ENCODE measurements around the gene KIF20B. TPM values are rescaled to one million over a fixed set of nuclear protein-coding genes. Genes with fewer than 3 reads are reported as not detected.

The KIF20B gene
- total RNA-seq, 1 experiment from 2014 or later, result 34.5 TPM

DNA sequence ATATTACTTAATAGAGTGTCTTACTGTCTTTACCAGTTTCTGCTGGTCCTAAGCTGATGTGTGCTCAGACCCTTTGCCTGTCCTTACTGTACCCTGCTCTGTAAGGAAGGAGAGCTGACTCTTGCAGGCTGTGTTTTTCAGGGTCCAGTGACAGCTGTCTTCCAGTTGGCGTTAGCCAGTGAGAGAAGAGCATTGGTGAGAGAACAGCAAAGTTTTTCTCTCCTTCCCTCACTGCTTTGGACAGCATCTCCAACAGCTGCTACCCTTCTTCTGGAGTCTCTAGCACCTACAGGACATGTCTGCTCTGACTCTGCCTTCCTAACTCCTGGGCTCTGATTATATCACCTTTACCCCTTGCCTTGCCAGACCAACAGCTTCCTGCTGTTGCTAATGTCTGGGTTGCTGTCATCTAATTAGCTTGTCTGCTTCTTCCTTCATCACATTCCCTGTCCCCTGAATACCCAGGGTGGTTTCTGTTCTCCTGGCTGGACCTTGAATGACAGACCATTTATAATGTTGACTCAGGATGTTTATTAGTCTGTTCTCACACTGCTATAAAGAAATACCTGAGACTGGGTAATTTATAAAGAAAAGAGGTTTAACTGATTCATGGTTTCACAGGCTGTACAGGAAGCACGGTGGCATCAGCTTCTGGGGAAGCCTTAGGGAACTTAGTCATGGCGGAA lies 32.9 kb upstream of the KIF20B start:
- H3K9me3 ChIP-seq (ENCODE audit: insufficient read depth, low read depth), result no peaks in the 10 kb centered on the region
- TF ChIP-seq, protein P1, sequence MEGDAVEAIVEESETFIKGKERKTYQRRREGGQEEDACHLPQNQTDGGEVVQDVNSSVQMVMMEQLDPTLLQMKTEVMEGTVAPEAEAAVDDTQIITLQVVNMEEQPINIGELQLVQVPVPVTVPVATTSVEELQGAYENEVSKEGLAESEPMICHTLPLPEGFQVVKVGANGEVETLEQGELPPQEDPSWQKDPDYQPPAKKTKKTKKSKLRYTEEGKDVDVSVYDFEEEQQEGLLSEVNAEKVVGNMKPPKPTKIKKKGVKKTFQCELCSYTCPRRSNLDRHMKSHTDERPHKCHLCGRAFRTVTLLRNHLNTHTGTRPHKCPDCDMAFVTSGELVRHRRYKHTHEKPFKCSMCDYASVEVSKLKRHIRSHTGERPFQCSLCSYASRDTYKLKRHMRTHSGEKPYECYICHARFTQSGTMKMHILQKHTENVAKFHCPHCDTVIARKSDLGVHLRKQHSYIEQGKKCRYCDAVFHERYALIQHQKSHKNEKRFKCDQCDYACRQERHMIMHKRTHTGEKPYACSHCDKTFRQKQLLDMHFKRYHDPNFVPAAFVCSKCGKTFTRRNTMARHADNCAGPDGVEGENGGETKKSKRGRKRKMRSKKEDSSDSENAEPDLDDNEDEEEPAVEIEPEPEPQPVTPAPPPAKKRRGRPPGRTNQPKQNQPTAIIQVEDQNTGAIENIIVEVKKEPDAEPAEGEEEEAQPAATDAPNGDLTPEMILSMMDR (conservative IDR thresholded peaks at IDR 0.05), result no peak
- no peak for TF ChIP-seq EZH2 (IDR thresholded peaks at IDR 0.05; ENCODE audit: low read depth)
- no peak overlapping the region for H3K27ac ChIP-seq
- POLR2A ChIA-PET (ENCODE audit: unreplicated experiment), result no interaction called here
- H3K4me2 ChIP-seq, result no peak overlapping the region
- H3F3A ChIP-seq (ENCODE audit: insufficient read depth, low read depth), result no peaks in the 10 kb centered on the region
- H3K79me2 ChIP-seq (ENCODE audit: low read depth), result no peaks in the 10 kb centered on the region
- no peak overlapping the region for H3K4me3 ChIP-seq
- H2AFZ ChIP-seq, result no peak overlapping the region
- intact Hi-C loops (cut with micrococcal nuclease; ENCODE audit: unreplicated experiment), result no loop called here
- no peak for DNase-seq
- no peaks in the 10 kb centered on the region for H3K27me3 ChIP-seq (ENCODE audit: insufficient read depth, low read depth)
- H4K20me1 ChIP-seq (ENCODE audit: insufficient read depth), result no peaks in the 10 kb centered on the region
- BruUV-seq (replicated peaks), result no TSS peak
- CTCF ChIA-PET, result no interaction called here
- H3K9me2 ChIP-seq (ENCODE audit: insufficient read depth), result no peaks in the 10 kb centered on the region
- H3K36me3 ChIP-seq (ENCODE audit: low read depth), result no peaks in the 10 kb centered on the region
- no peaks in the 10 kb centered on the region for H3K4me1 ChIP-seq (replicated peaks; ENCODE audit: insufficient read depth)

DNA sequence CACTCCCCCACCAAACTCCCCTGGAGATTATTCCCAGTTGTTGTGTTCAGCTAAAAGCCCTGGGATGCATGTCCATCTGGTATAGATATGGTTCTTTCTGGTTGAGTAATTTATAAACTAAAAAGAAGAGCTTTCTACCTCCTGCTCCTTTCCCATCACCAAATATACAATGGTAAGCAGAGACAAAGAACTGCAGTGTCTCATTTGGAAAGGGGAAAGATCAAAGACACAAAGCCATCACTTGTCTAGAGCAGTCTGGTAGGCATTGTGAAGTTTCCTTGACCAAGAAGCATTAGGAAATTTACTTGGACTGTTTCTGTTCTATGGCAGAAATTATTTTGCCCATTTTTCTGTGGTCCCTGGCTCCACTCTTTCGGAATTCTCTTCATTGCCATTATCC lies 31.4 kb upstream of the KIF20B start:
- Histone ChIP-seq H3K9me2 (ENCODE audit: insufficient read depth) (no peaks in the 10 kb centered on the region), H3K4me3 (no peak overlapping the region), H2AFZ (no peak overlapping the region), H3K27ac (no peak overlapping the region), H3K27me3 (ENCODE audit: insufficient read depth, low read depth) (no peaks in the 10 kb centered on the region), H3K4me1 (replicated peaks; ENCODE audit: insufficient read depth) (no peaks in the 10 kb centered on the region), H3K9me3 (ENCODE audit: insufficient read depth, low read depth) (no peaks in the 10 kb centered on the region), H3K79me2 (ENCODE audit: low read depth) (no peaks in the 10 kb centered on the region), H4K20me1 (ENCODE audit: insufficient read depth) (no peaks in the 10 kb centered on the region), H3F3A (ENCODE audit: insufficient read depth, low read depth) (no peaks in the 10 kb centered on the region), H3K36me3 (ENCODE audit: low read depth) (no peaks in the 10 kb centered on the region), H3K4me2 (no peak overlapping the region)
- BruUV-seq (replicated peaks), result no TSS peak
- ChIA-PET POLR2A (ENCODE audit: unreplicated experiment) (interaction anchor here (0.6 kb wide), 1 partner anchor 237 kb away, joined by 9 read pairs; no protein-coding TSS in a partner anchor), CTCF (no interaction called here)
- TF ChIP-seq, protein P1 (conservative IDR thresholded peaks at IDR 0.05), result no peak
- DNase-seq, result no peak
- intact Hi-C loops (cut with micrococcal nuclease; ENCODE audit: unreplicated experiment), result no loop called here

DNA sequence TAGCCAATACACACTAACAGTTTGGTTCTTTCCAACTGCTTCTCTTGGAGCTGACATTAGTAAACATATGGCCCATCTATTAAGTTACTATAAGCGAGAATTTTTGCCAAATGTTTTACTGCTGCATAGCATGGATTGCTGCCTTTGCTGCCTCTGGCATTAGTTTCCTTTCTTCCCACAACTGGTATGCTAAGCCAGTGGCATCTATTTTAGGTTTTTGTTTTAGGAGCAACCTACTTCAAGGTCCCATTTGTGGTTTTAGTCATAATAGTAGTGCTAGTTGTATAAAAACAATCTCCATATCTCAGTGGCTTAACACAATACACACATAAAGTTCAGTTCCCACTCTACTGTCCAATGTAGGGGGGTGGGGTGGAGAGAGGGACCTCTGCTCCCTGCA lies 30.5 kb upstream of the KIF20B start:
- CTCF ChIA-PET, result no interaction called here

More for the DNA sequence above, 30.5 kb upstream of the KIF20B start:
- DNase-seq, result no peak
- Histone ChIP-seq H3K27ac (no peak overlapping the region), H3F3A (ENCODE audit: insufficient read depth, low read depth) (no peaks in the 10 kb centered on the region), H2AFZ (no peak overlapping the region), H3K36me3 (ENCODE audit: low read depth) (no peaks in the 10 kb centered on the region), H3K9me3 (ENCODE audit: insufficient read depth, low read depth) (no peaks in the 10 kb centered on the region), H3K4me2 (no peak overlapping the region), H3K79me2 (ENCODE audit: low read depth) (no peaks in the 10 kb centered on the region), H3K27me3 (ENCODE audit: insufficient read depth, low read depth) (no peaks in the 10 kb centered on the region), H3K4me1 (replicated peaks; ENCODE audit: insufficient read depth) (no peaks in the 10 kb centered on the region), H3K4me3 (no peak overlapping the region), H3K9me2 (ENCODE audit: insufficient read depth) (no peaks in the 10 kb centered on the region), H4K20me1 (ENCODE audit: insufficient read depth) (no peaks in the 10 kb centered on the region)
- intact Hi-C loops (cut with micrococcal nuclease; ENCODE audit: unreplicated experiment), result no loop called here
- POLR2A ChIA-PET (ENCODE audit: unreplicated experiment), result interaction anchor here (0.6 kb wide), 1 partner anchor 30 kb away, joined by 3 read pairs; no protein-coding TSS in a partner anchor
- TF ChIP-seq, protein P1 (conservative IDR thresholded peaks at IDR 0.05), result no peak
- no peak for TF ChIP-seq EZH2 (IDR thresholded peaks at IDR 0.05; ENCODE audit: low read depth)
- no TSS peak for BruUV-seq (replicated peaks)
